Common myeloid progenitor, CD34-positive (primary cell): ENCODE results near the gene REXO1. TPM values are rescaled to one million over a fixed set of nuclear protein-coding genes. Genes with fewer than 3 reads are reported as not detected.
"Not testable (repeated sequence)": the region's sequence is repeated elsewhere in the genome, so short reads cannot be mapped to it uniquely, and the experiment has no call there.

Source experiments
- CTCF ChIA-PET: fragments of 350-600 bp; sonication (Branson Sonifier 250); formaldehyde crosslinking; loops from one replicate; lab custom pipeline; 2021; ENCODE audit warnings: antibody characterized with exemption; lab: Charles Lee
- POLR2A ChIA-PET: fragments of 350-600 bp; sonication (Branson Sonifier 250); formaldehyde crosslinking; loops from one replicate; lab custom pipeline; 2021; ENCODE audit warnings: antibody characterized with exemption; lab: Charles Lee
- DNase-seq, 3 donors: peaks; one replicate each; pipeline versions ENCODE4 v3.0.0 to v3.0.0-alpha.2; 2013
- H3K27ac ChIP-seq, 2 experiments: 1 replicate in 1 of 2; 2 replicates in 1 of 2; pipeline ENCODE4 v1.7.0; 2013; ENCODE audit warnings: inconsistent platforms in 2 of 2, low read length in 2 of 2, mild to moderate bottlenecking in 2 of 2, low read depth in 1 of 2, moderate library complexity in 1 of 2; ENCODE audit not compliant: severe bottlenecking in 2 of 2, insufficient read depth in 1 of 2, poor library complexity in 1 of 2
- H3K27me3 ChIP-seq, 5 experiments: replicated peaks in 2 of 5; 1 replicate in 3 of 5; 2 replicates in 2 of 5; pipeline versions ENCODE4 v1.6.1 to v1.7.0; 2013; ENCODE audit warnings: low read length in 4 of 5, mild to moderate bottlenecking in 2 of 5, moderate library complexity in 2 of 5, inconsistent platforms in 1 of 5; ENCODE audit not compliant: insufficient read depth in 5 of 5, control insufficient read depth in 4 of 5
- H3K36me3 ChIP-seq, 4 experiments: 1 replicate in 2 of 4; 2 replicates in 2 of 4; pipeline versions ENCODE4 v1.6.1 to v1.7.0; 2013; ENCODE audit warnings: low read length in 3 of 4, control low read depth in 1 of 4, mild to moderate bottlenecking in 1 of 4; ENCODE audit not compliant: control insufficient read depth in 4 of 4, insufficient read depth in 4 of 4
- H3K4me1 ChIP-seq, 4 experiments: 1 replicate in 3 of 4; 2 replicates in 1 of 4; pipeline versions ENCODE4 v1.6.1 to v1.7.1; 2013; ENCODE audit warnings: low read length in 3 of 4, mild to moderate bottlenecking in 3 of 4, control low read depth in 1 of 4, inconsistent platforms in 1 of 4, moderate library complexity in 1 of 4; ENCODE audit not compliant: control insufficient read depth in 4 of 4, insufficient read depth in 4 of 4; ENCODE audit errors: control extremely low read depth in 1 of 4
- H3K4me3 ChIP-seq, 7 experiments: 1 replicate in 4 of 7; 2 replicates in 3 of 7; pipeline versions ENCODE4 v1.5.1 to v1.7.0; 2013; ENCODE audit warnings: mild to moderate bottlenecking in 7 of 7, low read length in 6 of 7, moderate library complexity in 6 of 7, inconsistent platforms in 2 of 7, low read depth in 2 of 7, control low read depth in 1 of 7; ENCODE audit not compliant: insufficient read depth in 4 of 7, control insufficient read depth in 1 of 7; ENCODE audit errors: extremely low read depth in 1 of 7
- H3K9me3 ChIP-seq, 5 experiments: 1 replicate in 4 of 5; 2 replicates in 1 of 5; pipeline versions ENCODE4 v1.6.1 to v1.7.1; 2013; ENCODE audit warnings: low read length in 4 of 5, mild to moderate bottlenecking in 2 of 5, inconsistent platforms in 1 of 5, low read depth in 1 of 5, moderate library complexity in 1 of 5; ENCODE audit not compliant: control insufficient read depth in 4 of 5, insufficient read depth in 2 of 5; ENCODE audit errors: control extremely low read depth in 1 of 5
- WGBS: methylation state at CpG from one replicate; pipeline ENCODE4 v1.1.5; 2013; ENCODE audit not compliant: insufficient coverage; 5-methylcytosine and 5-hydroxymethylcytosine counted together
- polyA plus RNA-seq: library from polyadenylated mRNA; unstranded; fragments of 120-200 nt; gene quantifications from one replicate; pipeline ENCODE4 v1.2.1, GENCODE V29; 2013

The REXO1 gene
- polyA plus RNA-seq, result 16.5 TPM

DNA sequence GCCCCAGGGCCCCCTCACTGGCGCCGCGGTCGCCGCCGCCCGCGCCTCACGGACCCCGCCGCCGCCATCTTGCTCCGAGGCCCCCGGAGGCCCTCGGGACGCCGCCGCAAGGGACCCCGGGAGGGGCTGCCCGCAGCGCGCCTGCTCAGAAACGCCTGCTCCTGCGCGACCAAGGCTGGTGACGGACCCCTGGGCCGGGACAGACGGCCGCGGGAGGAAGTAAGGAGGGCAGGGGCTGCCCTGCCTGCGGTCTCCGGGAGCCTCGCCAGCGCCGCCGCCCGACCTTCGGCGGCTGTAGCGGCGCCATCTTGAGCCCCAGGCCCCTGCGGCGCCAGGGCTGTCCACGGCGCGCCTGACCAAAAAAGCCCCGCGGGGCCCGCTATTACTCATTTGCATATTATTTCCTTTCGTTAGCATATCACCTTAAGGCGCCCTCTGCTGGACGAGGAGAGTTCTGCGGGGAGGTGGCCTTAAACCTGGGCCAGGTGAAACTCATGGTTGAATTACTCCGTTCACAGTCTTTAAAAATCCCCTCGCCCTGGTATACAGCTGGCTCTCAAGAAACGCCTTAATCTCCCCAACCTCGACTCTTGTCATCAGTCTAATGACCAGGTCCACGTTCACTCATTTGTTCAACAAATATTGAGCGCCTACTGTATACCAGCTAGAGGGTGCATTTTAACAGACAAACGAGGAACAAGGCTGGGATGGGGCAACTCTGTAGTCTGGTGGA, at the start of gene REXO1:
Gene REXO1, minus strand, starts transcription at position 85 of the 733 bp plus-strand sequence. CDS start 125 bp downstream, outside the sequence.
- ChIA-PET CTCF (interaction anchor here (1.0 to 5.7 kb wide), 2 partner anchors 9 kb away, joined by 3 to 50 read pairs; no protein-coding TSS in a partner anchor), POLR2A (interaction anchor here (1.7 kb wide), 1 partner anchor 12 kb away, joined by 5 read pairs; no protein-coding TSS in a partner anchor)
- peak; percentile 95 to 97 (median 97) for DNase-seq
- Histone ChIP-seq H3K9me3 (no peaks in the 10 kb centered on the region), H3K4me3 (peak within 1 kb of the TSS; percentile 61 to 100 (median 90)), H3K27me3 (no peaks in the 10 kb centered on the region), H3K4me1 (peaks cover 5 to 73% (median 62%) of the 10 kb centered on the region in 4 experiments), H3K27ac (peak within 1 kb of the TSS; percentile 96 to 99), H3K36me3 (peaks cover 0 to 48% (median 10%) of the 10 kb centered on the region in 4 experiments)
- under 1% methylated on average over 52 of the region's 60 CpGs for WGBS

GRCh38 chr19:1896508-1896907, 48.2 kb upstream of the REXO1 start:
- Histone ChIP-seq H3K9me3 (no peaks in the 10 kb centered on the region), H3K36me3 (no peaks in the 10 kb centered on the region), H3K4me3 (no peak overlapping the region), H3K4me1 (peaks cover 5 to 40% (median 36%) of the 10 kb centered on the region in 4 experiments), H3K27me3 (no peaks in the 10 kb centered on the region), H3K27ac (peak overlapping the region in 1 of 2 experiments; percentile 25)
- WGBS, result 60% methylated on average over 6 of the region's 13 CpGs
- ChIA-PET POLR2A (interaction anchor here (0.6 to 1.5 kb wide), 2 partner anchors 32 to 348 kb away, joined by 4 read pairs; partner anchors contain the start of gene KLF16), CTCF (interaction anchor here (0.6 to 1.4 kb wide), 4 partner anchors 9 to 139 kb away, joined by 3 to 5 read pairs (median 4); no protein-coding TSS in a partner anchor)
- DNase-seq, result no peak

DNA sequence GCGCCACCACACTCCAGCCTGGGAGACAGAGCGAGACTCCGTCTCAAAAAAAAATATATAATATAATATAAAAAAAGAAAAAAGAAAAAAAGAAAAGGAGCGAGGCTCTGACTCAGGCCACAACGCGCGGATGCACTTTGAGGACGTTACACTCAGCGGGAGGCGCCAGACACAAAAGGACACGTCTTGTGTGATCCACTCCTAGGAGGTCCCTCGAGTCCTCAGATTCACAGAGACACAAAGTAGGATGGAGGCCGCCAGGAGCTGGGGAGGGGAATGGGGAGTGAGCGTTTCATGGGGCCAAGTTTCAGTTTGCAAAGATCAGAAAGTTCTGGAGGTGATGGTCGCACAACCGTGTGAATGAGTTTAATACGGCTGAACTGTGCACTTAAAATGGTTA, 45.5 kb upstream of the REXO1 start:
- POLR2A ChIA-PET, result no interaction called here

GRCh38 chr19:1889907-1890306, 41.6 kb upstream of the REXO1 start:
- no peak overlapping the region for H3K4me3 ChIP-seq
- DNase-seq, result no peak
- H3K4me1 ChIP-seq, result peaks cover 0 to 22% (median 16%) of the 10 kb centered on the region in 4 experiments
- POLR2A ChIA-PET, result no interaction called here
- CTCF ChIA-PET, result interaction anchor here (1.4 to 2.2 kb wide), 3 partner anchors 14 to 40 kb away, joined by 3 to 6 read pairs (median 4); no protein-coding TSS in a partner anchor
- H3K27me3 ChIP-seq, result no peaks in the 10 kb centered on the region
- H3K27ac ChIP-seq, result no peak overlapping the region
- WGBS, result no CpG with 5 or more reads among the region's 1 CpG
- no peaks in the 10 kb centered on the region for H3K9me3 ChIP-seq
- no peaks in the 10 kb centered on the region for H3K36me3 ChIP-seq

More for the DNA sequence above, 45.5 kb upstream of the REXO1 start:
- no peaks in the 10 kb centered on the region for H3K9me3 ChIP-seq
- no peaks in the 10 kb centered on the region for H3K36me3 ChIP-seq
- DNase-seq, result no peak
- no peaks in the 10 kb centered on the region for H3K27me3 ChIP-seq
- no peak overlapping the region for H3K4me3 ChIP-seq
- H3K27ac ChIP-seq, result no peak overlapping the region
- WGBS, result 99% methylated on average over 13 of the region's 17 CpGs
- peaks cover 5 to 40% (median 36%) of the 10 kb centered on the region in 4 experiments for H3K4me1 ChIP-seq
- CTCF ChIA-PET, result interaction anchor here (1.5 kb wide), 1 partner anchor 11 kb away, joined by 4 read pairs; no protein-coding TSS in a partner anchor

DNA sequence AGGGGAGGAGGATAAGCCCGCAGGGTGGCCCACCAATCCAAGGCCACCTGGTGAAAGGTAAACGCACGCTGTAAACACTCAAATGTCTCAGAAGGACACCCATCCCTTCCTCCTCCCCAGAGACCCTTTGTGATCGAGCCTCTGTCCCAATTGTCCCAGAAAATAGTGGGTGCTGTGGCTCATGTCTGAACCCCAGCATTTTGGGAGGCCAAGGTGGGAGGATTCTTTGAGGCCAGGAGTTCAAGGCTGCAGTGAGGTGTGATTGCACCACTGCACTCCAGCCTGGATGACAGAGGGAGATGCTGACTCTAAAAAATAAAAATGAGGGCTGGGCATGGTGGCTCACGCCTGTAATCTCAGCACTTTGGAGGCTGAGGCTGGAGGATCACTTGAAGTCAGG, 40.1 kb upstream of the REXO1 start:
- WGBS, result 90% methylated on average over 4 of the region's 5 CpGs
- ChIA-PET POLR2A (interaction anchor here (0.8 kb wide), 1 partner anchor 12 kb away, joined by 3 read pairs; no protein-coding TSS in a partner anchor), CTCF (interaction anchor here (0.5 to 2.2 kb wide), 3 partner anchors 9 to 14 kb away, joined by 3 to 6 read pairs (median 5); no protein-coding TSS in a partner anchor)
- DNase-seq, result no peak
- Histone ChIP-seq H3K27me3 (no peaks in the 10 kb centered on the region), H3K36me3 (no peaks in the 10 kb centered on the region), H3K9me3 (no peaks in the 10 kb centered on the region), H3K4me3 (no peak overlapping the region), H3K4me1 (peaks cover 3 to 29% (median 25%) of the 10 kb centered on the region in 4 experiments), H3K27ac (no peak overlapping the region)

DNA sequence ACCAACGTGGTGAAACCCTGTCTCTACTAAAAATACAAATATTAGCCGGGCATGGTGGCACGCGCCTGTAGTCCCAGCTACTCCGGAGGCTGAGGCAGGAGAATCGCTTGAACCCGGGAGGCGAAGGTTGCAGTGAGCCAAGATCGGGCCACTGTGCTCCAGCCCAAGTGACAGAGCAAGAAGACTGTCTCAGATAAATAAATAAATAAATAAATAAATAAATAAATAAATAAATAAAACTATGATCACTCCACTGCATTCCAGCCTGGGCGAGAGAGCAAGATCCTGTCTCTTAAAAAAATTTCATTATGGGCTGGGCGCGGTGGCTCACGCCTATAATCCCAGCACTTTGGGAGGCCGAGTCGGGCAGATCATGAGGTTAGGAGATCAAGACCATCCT, 38.1 kb upstream of the REXO1 start:
- H3K27ac ChIP-seq, H3K9me3 ChIP-seq, H3K27me3 ChIP-seq, DNase-seq, H3K36me3 ChIP-seq, H3K4me3 ChIP-seq: not testable (repeated sequence)
- 98% methylated on average over 13 of the region's 15 CpGs for WGBS
- CTCF ChIA-PET, result interaction anchor here (1.0 kb wide), 2 partner anchors 22 to 31 kb away, joined by 3 read pairs; no protein-coding TSS in a partner anchor
- POLR2A ChIA-PET, result interaction anchor here (1.9 kb wide), 1 partner anchor 10 kb away, joined by 4 read pairs; no protein-coding TSS in a partner anchor
- peaks cover 3 to 45% (median 39%) of the 10 kb centered on the region in 4 experiments for H3K4me1 ChIP-seq
